OCI-M2 (cell line): ENCODE measurements around the gene FANCE.

ENCODE experiments used
- DNase-seq: peaks from one replicate; lab custom pipeline; 2025; ENCODE audit not compliant: unreplicated experiment; lab: John Stamatoyannopoulos, UW

FANCE gene

GRCh38 chr6:35465646-35466045 is 13.5 kb downstream of the FANCE start:
- DNase-seq: no peak

- peak; percentile 92 for DNase-seq
Observed at GRCh38 chr6:35468181-35468979, 16.2 kb downstream of the FANCE start, which contains the start of gene RPL10A. Gene RPL10A (plus strand): TSS chr6:35468401. CDS start chr6:35468435, 34 bp downstream.

GRCh38 chr6:35468980-35469750 is 17.0 kb downstream of the FANCE start:
- no peak for DNase-seq

GRCh38 chr6:35469751-35470662 is 17.9 kb downstream of the FANCE start:
- DNase-seq: no peak

GRCh38 chr6:35470663-35471120 is 18.6 kb downstream of the FANCE start:
- DNase-seq: no peak

DNA sequence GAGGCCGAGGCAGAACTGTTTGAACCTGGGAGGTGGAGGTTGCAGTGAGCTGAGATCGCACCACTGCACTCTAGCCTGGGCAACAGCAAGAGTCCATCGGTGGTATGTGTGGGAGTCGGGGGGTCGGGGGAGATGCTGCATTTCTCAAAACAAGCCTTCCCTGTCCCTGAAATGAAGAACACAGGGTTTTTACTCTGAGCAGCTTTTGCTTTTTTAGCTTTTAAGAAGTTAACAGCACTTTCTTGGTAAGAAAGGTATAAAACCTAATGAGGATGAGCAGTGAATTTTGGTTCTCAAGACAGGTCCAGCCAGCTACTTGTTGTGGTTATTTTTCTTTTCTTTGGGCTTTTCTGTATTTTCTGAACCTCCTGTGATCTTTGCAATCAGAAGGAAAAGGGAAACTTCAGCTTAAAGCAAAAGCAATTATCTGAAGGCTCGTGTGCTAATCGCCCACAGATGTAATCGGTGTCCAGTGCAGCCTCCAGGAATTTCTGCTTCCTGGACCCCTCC is 19.8 kb downstream of the FANCE start:
- no peak for DNase-seq

GRCh38 chr6:35473075-35473849 is 21.1 kb downstream of the FANCE start:
- no peak for DNase-seq

GRCh38 chr6:35473850-35474130 is 21.7 kb downstream of the FANCE start:
- no peak for DNase-seq

- DNase-seq: no peak
Observed at GRCh38 chr6:35474131-35474941, 22.2 kb downstream of the FANCE start.

DNA sequence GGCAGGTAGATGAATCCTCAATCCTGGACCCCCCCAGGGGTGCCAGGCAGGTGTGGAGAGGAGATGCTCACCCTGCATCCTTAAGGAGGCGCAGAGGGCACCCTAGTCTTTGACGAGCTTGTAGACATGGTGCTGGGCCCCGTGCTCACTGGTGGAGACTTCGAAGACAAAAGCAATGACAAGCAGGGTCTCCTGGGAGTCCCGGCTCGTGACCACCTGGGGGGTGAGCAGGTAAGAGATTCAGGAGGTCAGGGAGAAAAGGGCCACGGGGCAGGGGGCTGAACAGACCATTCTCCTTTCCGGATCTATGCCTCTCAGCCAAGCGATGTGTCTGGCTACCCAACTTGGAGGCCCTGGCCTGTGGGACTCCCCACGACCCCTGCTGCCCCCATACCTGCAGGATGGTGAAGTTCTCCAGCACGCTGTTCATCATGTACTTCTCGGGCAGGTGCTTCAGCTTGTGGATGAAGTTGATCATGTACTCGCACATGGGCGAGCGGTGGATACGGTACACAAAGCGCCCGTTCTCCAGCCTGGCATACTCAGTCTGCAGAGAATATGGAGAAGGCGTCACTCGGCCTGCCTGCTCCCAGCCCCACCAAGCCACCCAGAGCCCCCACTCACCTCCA is 22.9 kb downstream of the FANCE start:
- no peak for DNase-seq

GRCh38 chr6:35475573-35475972 is 23.4 kb downstream of the FANCE start:
- DNase-seq: no peak

GRCh38 chr6:35476004-35476403 is 23.9 kb downstream of the FANCE start:
- DNase-seq: no peak

GRCh38 chr6:35477028-35477427 is 24.9 kb downstream of the FANCE start:
- DNase-seq: no peak

DNA sequence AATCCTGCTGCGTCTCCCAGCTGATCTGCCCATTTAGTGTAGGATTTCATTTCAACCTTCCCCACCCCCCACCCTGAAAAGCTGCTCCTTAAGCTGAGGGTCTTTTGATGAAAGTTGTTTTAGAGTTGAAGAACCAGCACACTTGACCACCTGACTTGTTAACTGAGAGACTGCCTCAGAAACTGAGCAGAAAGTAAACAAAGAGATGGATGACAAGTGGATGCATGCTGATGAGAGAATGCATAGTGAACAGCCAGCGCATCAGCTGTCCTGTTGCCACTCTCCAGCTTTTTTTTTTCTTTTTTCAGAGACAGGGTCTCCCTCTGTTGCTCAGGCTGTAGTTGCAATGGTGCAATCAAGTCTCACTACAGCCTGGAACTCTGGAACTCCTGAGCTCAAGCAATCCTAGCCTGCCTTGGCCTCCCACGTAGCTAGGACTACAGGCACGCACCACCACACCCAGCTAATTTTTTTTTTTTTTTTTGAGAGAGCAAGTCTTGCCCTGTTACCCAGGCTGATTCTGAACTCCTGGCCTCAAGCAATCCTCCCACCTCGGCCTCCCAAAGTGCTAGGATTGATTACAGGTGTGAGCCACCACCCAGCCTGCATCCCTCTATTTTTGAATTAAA is 25.5 kb downstream of the FANCE start:
- DNase-seq: no peak

- DNase-seq: no peak
Observed at GRCh38 chr6:35478259-35478658, 26.1 kb downstream of the FANCE start.

DNA sequence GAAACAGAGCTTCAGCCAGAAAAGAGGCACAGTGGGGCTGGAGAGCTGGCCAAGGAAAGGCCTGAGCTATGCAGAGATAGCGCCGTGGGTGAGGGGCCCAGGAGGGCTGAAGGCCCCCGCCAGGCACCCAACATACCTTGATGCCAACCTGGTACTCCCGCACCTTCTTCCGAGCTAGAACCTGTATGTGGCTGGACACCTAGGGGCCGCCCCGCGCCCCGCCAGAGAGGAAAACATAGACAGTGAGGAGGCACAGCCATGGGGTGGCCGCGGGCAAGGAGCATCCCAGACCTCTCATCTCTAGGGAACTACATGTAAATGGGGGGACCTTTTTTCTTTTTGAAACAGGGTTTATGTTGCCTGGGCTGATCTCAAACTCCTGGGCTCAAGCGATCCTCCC is 28.0 kb downstream of the FANCE start:
- no peak for DNase-seq

DNA sequence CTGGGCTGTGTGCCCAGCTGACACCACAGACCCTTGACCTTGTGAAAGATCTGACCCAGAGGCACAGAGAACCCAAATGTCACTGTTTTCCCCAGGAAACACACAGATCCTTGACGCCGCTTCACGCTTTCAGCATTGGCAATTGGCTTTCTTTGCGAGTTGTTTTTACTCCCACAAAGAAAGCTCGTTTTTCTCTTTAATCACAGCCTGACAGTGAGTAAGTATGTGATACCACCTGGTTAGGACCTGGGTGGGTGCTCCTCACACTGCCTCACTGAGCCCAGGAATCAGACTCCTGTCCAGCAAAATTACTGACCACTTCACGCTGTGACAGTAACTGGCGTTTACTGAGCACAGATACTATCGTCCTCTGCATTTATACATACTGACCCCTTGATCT is 29.1 kb downstream of the FANCE start:
- no peak for DNase-seq

- DNase-seq: no peak
Observed at GRCh38 chr6:35483062-35483461, 30.9 kb downstream of the FANCE start.

GRCh38 chr6:35483490-35483889 is 31.4 kb downstream of the FANCE start:
- no peak for DNase-seq
